Smooth muscle cell (in vitro differentiated cells): ENCODE data around the gene FAM83G. TPM values are rescaled to one million over a fixed set of nuclear protein-coding genes. Genes with fewer than 3 reads are reported as not detected.

Source experiments
- DNase-seq: peaks from one replicate; lab custom pipeline; 2025; ENCODE audit not compliant: unreplicated experiment; lab: John Stamatoyannopoulos, UW
- H2AFZ ChIP-seq: fragments of 200-600 bp; sonication (generic); 2 replicates; pipeline ENCODE4 v1.6.0; 2016; ENCODE audit warnings: antibody characterized with exemption, low read depth, mild to moderate bottlenecking
- H3F3A ChIP-seq: fragments of 200-600 bp; sonication (generic); 2 replicates; pipeline ENCODE4 v1.6.0; 2017; ENCODE audit warnings: antibody characterized with exemption, low read depth
- H3K27ac ChIP-seq: fragments of 200-600 bp; sonication (generic); 2 replicates; pipeline ENCODE4 v1.5.1; 2016; ENCODE audit warnings: low read depth, mild to moderate bottlenecking
- H3K27me3 ChIP-seq: fragments of 200-600 bp; sonication (generic); 2 replicates; pipeline ENCODE4 v1.6.1; 2016; ENCODE audit warnings: low read depth, mild to moderate bottlenecking
- H3K36me3 ChIP-seq: fragments of 200-600 bp; sonication (generic); 2 replicates; pipeline ENCODE4 v1.5.1; 2016; ENCODE audit warnings: low read depth
- H3K4me1 ChIP-seq: fragments of 200-600 bp; sonication (generic); 2 replicates; pipeline ENCODE4 v1.5.1; 2016; ENCODE audit warnings: low read depth
- H3K4me2 ChIP-seq: fragments of 200-600 bp; sonication (generic); 2 replicates; pipeline ENCODE4 v1.6.0; 2016; ENCODE audit warnings: mild to moderate bottlenecking
- H3K4me3 ChIP-seq: fragments of 200-600 bp; sonication (generic); 2 replicates; pipeline ENCODE4 v1.5.1; 2016; ENCODE audit warnings: mild to moderate bottlenecking
- H3K79me2 ChIP-seq: fragments of 200-600 bp; sonication (generic); 2 replicates; pipeline ENCODE4 v1.6.0; 2016; ENCODE audit warnings: low read depth, mild to moderate bottlenecking
- H3K9ac ChIP-seq: fragments of 200-600 bp; sonication (generic); 2 replicates; pipeline ENCODE4 v1.6.0; 2016; ENCODE audit warnings: low read depth
- H3K9me3 ChIP-seq: fragments of 200-600 bp; sonication (generic); replicated peaks from 2 replicates; pipeline ENCODE4 v1.5.1; 2016; ENCODE audit warnings: low read depth
- H4K20me1 ChIP-seq: fragments of 200-600 bp; sonication (generic); 2 replicates; pipeline ENCODE4 v1.6.0; 2016; ENCODE audit warnings: low read depth
- CTCF ChIP-seq: fragments of 200-600 bp; sonication (generic); IDR thresholded peaks from 2 replicates; pipeline ENCODE4 v1.5.1; 2017; ENCODE audit warnings: borderline replicate concordance, mild to moderate bottlenecking, antibody characterized with exemption; ENCODE audit not compliant: insufficient read depth, poor library complexity, severe bottlenecking
- WGBS: methylation state at CpG from one replicate; pipeline ENCODE4 v1.1.7; 2016; ENCODE audit warnings: low lambda C conversion rate; 5-methylcytosine and 5-hydroxymethylcytosine counted together
- polyA plus RNA-seq: library from polyadenylated mRNA; unstranded; fragments of >200 nt; fragmentation: Nextera tagmentation; extraction: Ambion mirVana; gene quantifications from 2 replicates; pipeline ENCODE4 v1.2.1, GENCODE V29; 2016
- total RNA-seq: library from RNA; depleted of rRNA; stranded (reverse); fragments of >200 nt; gene quantifications from 2 replicates; pipeline ENCODE4 v1.2.3, GENCODE V29; 2014

The FAM83G gene
- total and polyA plus RNA-seq, 2 experiments from 2014 or later: 8.2 to 14.2 TPM

GRCh38 chr17:18981642-18982424 is 22.7 kb downstream of the FAM83G start:
- Histone ChIP-seq H3K4me3 (no peak overlapping the region), H3K79me2 (no peaks in the 10 kb centered on the region), H3K4me2 (peak overlapping the region; percentile 2), H3K9ac (peak overlapping the region; percentile 8), H3K4me1 (peaks cover 3% of the 10 kb centered on the region), H4K20me1 (peaks cover 6% of the 10 kb centered on the region), H3K27ac (peak overlapping the region; percentile 74), H3F3A (no peaks in the 10 kb centered on the region), H3K36me3 (no peaks in the 10 kb centered on the region), H3K9me3 (no peaks in the 10 kb centered on the region), H2AFZ (no peak overlapping the region), H3K27me3 (no peaks in the 10 kb centered on the region)
- DNase-seq: no peak
- WGBS: 62% methylated on average over 29 of the region's 30 CpGs
- no peak for TF ChIP-seq CTCF

GRCh38 chr17:18981335-18981641 is 23.3 kb downstream of the FAM83G start:
- no peaks in the 10 kb centered on the region for H3K27me3 ChIP-seq
- H3K4me1 ChIP-seq: peaks cover 3% of the 10 kb centered on the region
- no peak overlapping the region for H2AFZ ChIP-seq
- H3K27ac ChIP-seq: peak overlapping the region; percentile 74
- WGBS: 97% methylated on average over 5 of the region's 6 CpGs
- H4K20me1 ChIP-seq: peaks cover under 1% of the 10 kb centered on the region
- no peaks in the 10 kb centered on the region for H3F3A ChIP-seq
- DNase-seq: no peak
- H3K4me3 ChIP-seq: no peak overlapping the region
- H3K4me2 ChIP-seq: no peak overlapping the region
- TF ChIP-seq CTCF: no peak
- no peak overlapping the region for H3K9ac ChIP-seq
- H3K9me3 ChIP-seq: no peaks in the 10 kb centered on the region
- H3K79me2 ChIP-seq: no peaks in the 10 kb centered on the region
- no peaks in the 10 kb centered on the region for H3K36me3 ChIP-seq

- 60% methylated on average over 13 of the region's 13 CpGs for WGBS
- no peak overlapping the region for H3K4me2 ChIP-seq
- H3K36me3 ChIP-seq: no peaks in the 10 kb centered on the region
Measured at GRCh38 chr17:18980682-18981334, 23.8 kb downstream of the FAM83G start.

More at GRCh38 chr17:18980682-18981334, 23.8 kb downstream of the FAM83G start:
- Histone ChIP-seq H3K27ac (peak overlapping the region; percentile 74), H3K4me3 (no peak overlapping the region), H3F3A (no peaks in the 10 kb centered on the region), H2AFZ (no peak overlapping the region), H4K20me1 (no peaks in the 10 kb centered on the region), H3K9me3 (no peaks in the 10 kb centered on the region), H3K79me2 (no peaks in the 10 kb centered on the region), H3K9ac (no peak overlapping the region), H3K27me3 (no peaks in the 10 kb centered on the region), H3K4me1 (peaks cover 3% of the 10 kb centered on the region)
- TF ChIP-seq CTCF: no peak
- no peak for DNase-seq
